Stomach (tissue), 9 donors: ENCODE results near the gene CRYGA. TPM values are rescaled to one million over a fixed set of nuclear protein-coding genes. Genes with fewer than 3 reads are reported as not detected.
"Not testable (repeated sequence)": the region's sequence is repeated elsewhere in the genome, so short reads cannot be mapped to it uniquely, and the experiment has no call there.

ENCODE experiments used
- DNase-seq, 2 donors: peaks; one replicate each; pipeline versions ENCODE4 v3.0.0 to v3.0.0-alpha.2; 2013 to 2019
- H3K27ac ChIP-seq, 5 donors: fragments of 200-600 bp in 4 of 5; sonication (generic) in 4 of 5; one replicate each; pipeline ENCODE4 v1.5.1; 2013 to 2019; ENCODE audit warnings: mild to moderate bottlenecking in 1 of 5, moderate library complexity in 1 of 5
- H3K27me3 ChIP-seq, 3 donors: fragments of 200-600 bp; sonication (generic); one replicate each; pipeline ENCODE4 v1.5.1; 2017 to 2019; ENCODE audit warnings: mixed run types in 1 of 3
- H3K36me3 ChIP-seq, 4 donors: fragments of 200-600 bp; sonication (generic); 1 replicate in 3 of 4; 2 replicates in 1 of 4; pipeline ENCODE4 v1.5.1; 2016 to 2019
- H3K4me1 ChIP-seq, 4 donors: fragments of 200-600 bp; sonication (generic); one replicate each; pipeline ENCODE4 v1.5.1; 2016 to 2019
- H3K4me3 ChIP-seq, 4 donors: fragments of 200-600 bp; sonication (generic) in 3 of 4; one replicate each; pipeline ENCODE4 v1.5.1; 2016 to 2019; ENCODE audit warnings: mild to moderate bottlenecking in 1 of 4
- H3K9me3 ChIP-seq, 4 donors: fragments of 200-600 bp; sonication (generic); one replicate each; pipeline ENCODE4 v1.5.1; 2016 to 2019
- CTCF ChIP-seq, 7 experiments: fragments of 450-650 bp in 4 of 7; fragments of 200-600 bp in 3 of 7; sonication (generic) in 3 of 7; IDR thresholded peaks; one replicate each; pipeline ENCODE4 v1.5.1; 2016 to 2019; ENCODE audit warnings: antibody characterized with exemption in 7 of 7, control low read depth in 2 of 7, mild to moderate bottlenecking in 1 of 7
- EP300 ChIP-seq: sonication (generic); formaldehyde crosslinking; IDR thresholded peaks from one replicate; pipeline ENCODE4 v1.6.1; 2017; ENCODE audit warnings: antibody characterized with exemption
- POLR2A ChIP-seq, 4 donors: fragments of 450-650 bp; IDR thresholded peaks; one replicate each; pipeline ENCODE4 v1.6.1; 2016; ENCODE audit warnings: antibody characterized with exemption in 4 of 4, control low read depth in 2 of 4, mild to moderate bottlenecking in 1 of 4, moderate library complexity in 1 of 4
- POLR2AphosphoS5 ChIP-seq, 3 donors: sonication (generic); formaldehyde crosslinking; IDR thresholded peaks; one replicate each; pipeline ENCODE4 v1.6.1; 2016; ENCODE audit warnings: antibody characterized with exemption in 3 of 3
- WGBS, 5 donors: extraction: QIAGEN DNeasy Blood & Tissue Kit in 3 of 5; methylation state at CpG; one replicate each; pipeline versions ENCODE4 v1.1.5 to v1.1.7; 2013 to 2018; 5-methylcytosine and 5-hydroxymethylcytosine counted together
- intact Hi-C: fragments of 100-400 bp; cut with DNase I; formaldehyde crosslinking; loops from one replicate; pipeline ENCODE4 v1.15.1; 2023; ENCODE audit warnings: low total_unique reads
- polyA plus RNA-seq, 3 donors: library from polyadenylated mRNA; stranded (reverse); fragments of 200-250 nt; gene quantifications; one replicate each; pipeline ENCODE4 v1.2.3, GENCODE V29; 2013
- total RNA-seq, 5 donors: library from RNA; depleted of rRNA; stranded (reverse); fragments of >200 nt; gene quantifications; one replicate each; pipeline versions ENCODE4 v1.1.0 to v1.2.3, GENCODE V29; 2014 to 2016
- donor health status: healthy with polysubstance abuse.
- donor health status: Bipolar disorder and iron deficiency.
- donor health status: healthy.

CRYGA gene
- total and polyA plus RNA-seq, 8 donors = not detected

DNA sequence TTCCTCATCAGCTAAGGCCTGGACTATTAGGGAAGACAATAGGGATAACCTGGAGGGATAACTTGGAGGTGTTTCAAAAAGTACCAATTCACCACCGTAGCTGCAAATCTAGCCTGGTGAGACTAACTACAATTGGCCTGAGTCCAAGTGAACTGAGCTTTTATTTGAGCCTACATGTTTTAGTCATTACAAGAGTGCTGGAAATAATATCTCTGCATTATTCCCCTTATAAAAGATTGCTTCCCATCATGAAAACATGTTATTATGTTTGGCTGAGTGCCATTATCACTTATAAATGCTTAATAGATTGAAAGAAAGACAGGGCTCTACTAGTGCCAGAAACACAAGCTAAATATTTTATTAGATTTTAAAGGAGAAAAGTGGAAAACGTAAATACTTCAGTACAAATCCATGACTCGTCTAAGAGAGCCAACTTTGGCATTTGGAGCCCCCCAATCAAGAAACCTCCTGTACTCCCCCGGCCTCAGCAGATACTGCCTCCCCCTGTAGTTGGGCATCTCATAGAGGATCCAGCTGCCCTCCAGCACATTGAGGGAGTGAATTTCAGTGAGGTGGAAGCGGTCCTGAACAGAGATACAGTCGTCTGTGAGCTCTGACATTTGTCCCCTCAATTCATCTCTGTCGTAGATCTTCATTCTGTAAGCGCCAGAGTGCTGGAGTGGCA lies 21.0 kb downstream of the CRYGA start:
- DNase-seq = peak in 1 of 2 donors; percentile 55
- no peaks in the 10 kb centered on the region for H3K36me3 ChIP-seq
- no peaks in the 10 kb centered on the region for H3K27me3 ChIP-seq
- H3K9me3 ChIP-seq = no peaks in the 10 kb centered on the region
- no peak overlapping the region for H3K27ac ChIP-seq
- intact Hi-C loops = no loop called here
- WGBS, 5 donors = 37 to 50% (median 44%) methylated on average over 8 of the region's 8 CpGs
- H3K4me3 ChIP-seq = no peak overlapping the region
- H3K4me1 ChIP-seq = peaks cover 0 to 11% (median 3%) of the 10 kb centered on the region in 4 donors
- TF ChIP-seq POLR2A (IDR thresholded peaks at IDR 0.05) (no peak), EP300 (no peak), CTCF (IDR thresholded peaks at IDR 0.05) (no peak), POLR2AphosphoS5 (IDR thresholded peaks at IDR 0.05) (no peak)

GRCh38 chr2:208139447-208139846 lies 23.9 kb downstream of the CRYGA start:
- 88 to 90% (median 90%) methylated on average over 18 of the region's 18 CpGs for WGBS, 5 donors
- H3K4me1 ChIP-seq = peaks cover 0 to 21% (median 6%) of the 10 kb centered on the region in 4 donors
- H3K27me3 ChIP-seq = no peaks in the 10 kb centered on the region
- H3K36me3 ChIP-seq = no peaks in the 10 kb centered on the region
- TF ChIP-seq CTCF (IDR thresholded peaks at IDR 0.05) = no peak
- TF ChIP-seq EP300 = no peak
- TF ChIP-seq POLR2AphosphoS5 (IDR thresholded peaks at IDR 0.05) = no peak
- no peak for TF ChIP-seq POLR2A (IDR thresholded peaks at IDR 0.05)
- DNase-seq = no peak
- intact Hi-C loops = no loop called here
- H3K4me3 ChIP-seq = no peak overlapping the region
- no peaks in the 10 kb centered on the region for H3K9me3 ChIP-seq
- no peak overlapping the region for H3K27ac ChIP-seq

DNA sequence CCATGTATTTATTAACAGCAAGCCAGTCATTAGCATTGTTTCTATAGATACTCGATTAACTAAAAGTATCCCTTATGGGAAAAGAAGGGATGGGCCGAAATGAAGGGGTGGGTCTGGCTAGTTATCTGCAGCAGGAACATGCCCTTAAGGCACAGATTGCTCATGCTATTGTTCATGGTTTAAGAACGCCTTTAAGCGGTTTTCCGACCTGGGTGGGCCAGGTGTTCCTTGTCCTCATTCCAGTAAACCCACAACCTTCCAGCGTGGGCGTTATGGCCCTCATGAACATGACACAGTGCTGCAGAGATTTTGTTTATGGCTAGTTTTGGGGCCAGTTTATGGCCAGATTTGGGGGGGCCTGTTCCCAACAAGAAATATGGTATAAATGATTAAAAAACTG lies 25.1 kb downstream of the CRYGA start:
- DNase-seq, H3K36me3 ChIP-seq, H3K27ac ChIP-seq, H3K4me3 ChIP-seq, H3K9me3 ChIP-seq, intact Hi-C loops, H3K27me3 ChIP-seq: not testable (repeated sequence)
- peaks cover 0 to 21% (median 6%) of the 10 kb centered on the region in 4 donors for H3K4me1 ChIP-seq
- WGBS, 5 donors = 92 to 97% (median 94%) methylated on average over 7 of the region's 7 CpGs

- 65 to 91% (median 76%) methylated on average over 2 of the region's 2 CpGs for WGBS, 5 donors
- no peak for DNase-seq
- Histone ChIP-seq H3K4me3 (no peak overlapping the region), H3K9me3 (no peaks in the 10 kb centered on the region), H3K27ac (peak overlapping the region in 1 of 5 donors; percentile 16), H3K36me3 (no peaks in the 10 kb centered on the region), H3K27me3 (no peaks in the 10 kb centered on the region), H3K4me1 (peaks cover 0 to 10% (median 3%) of the 10 kb centered on the region in 4 donors)
- TF ChIP-seq POLR2AphosphoS5 (IDR thresholded peaks at IDR 0.05) = no peak
- TF ChIP-seq CTCF (IDR thresholded peaks at IDR 0.05) = no peak
- no peak for TF ChIP-seq POLR2A (IDR thresholded peaks at IDR 0.05)
- TF ChIP-seq EP300 = no peak
- intact Hi-C loops = no loop called here
Measured at GRCh38 chr2:208136716-208137094, 26.7 kb downstream of the CRYGA start.
